SU-DHL-6 (cell line): ENCODE data around the gene ELP2.

Experiments
- H2AFZ ChIP-seq: fragments of 200-600 bp; sonication (generic); 2 replicates; pipeline ENCODE4 v1.6.1; 2014; ENCODE audit warnings: low read depth, mild to moderate bottlenecking, moderate library complexity, mixed read lengths, antibody characterized with exemption, low read length; ENCODE audit not compliant: severe bottlenecking
- H3F3A ChIP-seq: fragments of 200-600 bp; shearing (Covaris generic); 2 replicates; pipeline ENCODE4 v1.6.0; 2016; ENCODE audit warnings: antibody characterized with exemption, mild to moderate bottlenecking; ENCODE audit not compliant: insufficient read depth
- H3K27ac ChIP-seq: fragments of 200-600 bp; sonication (generic); 2 replicates; pipeline ENCODE4 v1.5.1; 2016; ENCODE audit warnings: low read depth, mild to moderate bottlenecking, low read length, moderate library complexity, mixed read lengths
- H3K27me3 ChIP-seq: fragments of 200-600 bp; sonication (generic), shearing (Covaris generic); 2 replicates; pipeline ENCODE4 v1.6.0; 2014; ENCODE audit warnings: mild to moderate bottlenecking, low read length
- H3K36me3 ChIP-seq: fragments of 200-600 bp; sonication (generic); 2 replicates; pipeline ENCODE4 v1.6.1; 2014; ENCODE audit warnings: mild to moderate bottlenecking, low read length, mixed read lengths
- H3K4me2 ChIP-seq: fragments of 300-600, 200-600 bp; shearing (Covaris generic), sonication (generic); 2 replicates; pipeline ENCODE4 v1.6.0; 2014; ENCODE audit warnings: low read length, low read depth, mild to moderate bottlenecking; ENCODE audit not compliant: poor library complexity, severe bottlenecking
- H3K4me3 ChIP-seq: fragments of 200-600 bp; sonication (generic); 2 replicates; pipeline ENCODE4 v1.5.1; 2014; ENCODE audit warnings: antibody characterized with exemption, low read length, mild to moderate bottlenecking, mixed read lengths; ENCODE audit not compliant: insufficient read depth, poor library complexity, severe bottlenecking
- H3K79me2 ChIP-seq: fragments of 200-600 bp; sonication (generic); 2 replicates; pipeline ENCODE4 v1.6.1; 2014; ENCODE audit warnings: mild to moderate bottlenecking, low read length, moderate library complexity; ENCODE audit not compliant: insufficient read depth
- H3K9ac ChIP-seq: fragments of 200-600 bp; sonication (generic); 2 replicates; pipeline ENCODE4 v1.7.0; 2014; ENCODE audit warnings: mild to moderate bottlenecking, low read length
- H3K9me2 ChIP-seq: fragments of 200-600 bp; sonication (generic); replicated peaks from 2 replicates; pipeline ENCODE4 v1.6.1; 2014; ENCODE audit warnings: low read length; ENCODE audit not compliant: insufficient read depth
- H3K9me3 ChIP-seq: fragments of 200-600 bp; sonication (generic); 2 replicates; pipeline ENCODE4 v1.6.1; 2014; ENCODE audit warnings: low read length, mixed read lengths; ENCODE audit not compliant: insufficient read depth
- H4K20me1 ChIP-seq: fragments of 200-600 bp; sonication (generic); 2 replicates; pipeline ENCODE4 v1.6.1; 2014; ENCODE audit warnings: low read depth, mild to moderate bottlenecking, antibody characterized with exemption, low read length, moderate library complexity, mixed read lengths
- CTCF ChIP-seq: fragments of 200-600 bp; sonication (generic); IDR thresholded peaks from one replicate; pipeline ENCODE4 v1.5.1; 2017; ENCODE audit warnings: antibody characterized with exemption, mild to moderate bottlenecking, low read length, moderate library complexity; ENCODE audit not compliant: insufficient read depth, poor library complexity, severe bottlenecking
- EZH2phosphoT487 ChIP-seq: fragments of 200-600 bp; sonication (generic), shearing (Covaris generic); conservative IDR thresholded peaks from 2 replicates; pipeline ENCODE4 v1.6.1; 2018; ENCODE audit warnings: mild to moderate bottlenecking, antibody characterized with exemption, low read length, moderate library complexity, mixed read lengths

The ELP2 gene

GRCh38 chr18:36187193-36187825, 57.6 kb downstream of the ELP2 start, which contains the start of gene MOCOS:
Gene MOCOS (plus strand): TSS chr18:36187497. CDS start chr18:36187540, 43 bp downstream.
- H3K9me3 ChIP-seq = no peaks in the 10 kb centered on the region
- H3K79me2 ChIP-seq = no peaks in the 10 kb centered on the region
- H3K4me3 ChIP-seq = peak within 1 kb of the TSS; percentile 8
- no peak for TF ChIP-seq EZH2phosphoT487
- TF ChIP-seq CTCF = no peak
- no peaks in the 10 kb centered on the region for H3F3A ChIP-seq
- H3K36me3 ChIP-seq = no peaks in the 10 kb centered on the region
- no peak within 1 kb of the TSS for H3K27ac ChIP-seq
- H3K4me2 ChIP-seq = peak within 1 kb of the TSS; percentile 46
- no peaks in the 10 kb centered on the region for H3K27me3 ChIP-seq
- H4K20me1 ChIP-seq = no peaks in the 10 kb centered on the region
- H2AFZ ChIP-seq = peak within 1 kb of the TSS; percentile 58
- H3K9ac ChIP-seq = no peak within 1 kb of the TSS; the same call in 1 of the 2 replicates
- H3K9me2 ChIP-seq = no peaks in the 10 kb centered on the region

- Histone ChIP-seq H3K27ac (no peak overlapping the region), H3K9ac (no peak overlapping the region), H4K20me1 (no peaks in the 10 kb centered on the region), H3K27me3 (no peaks in the 10 kb centered on the region), H3K79me2 (no peaks in the 10 kb centered on the region), H3K9me3 (no peaks in the 10 kb centered on the region), H3K9me2 (no peaks in the 10 kb centered on the region), H2AFZ (no peak overlapping the region), H3K36me3 (no peaks in the 10 kb centered on the region), H3K4me2 (no peak overlapping the region), H3F3A (no peaks in the 10 kb centered on the region), H3K4me3 (no peak overlapping the region)
- TF ChIP-seq EZH2phosphoT487 = no peak
- no peak for TF ChIP-seq CTCF
Observed at GRCh38 chr18:36187826-36188721, 58.4 kb downstream of the ELP2 start.

- Histone ChIP-seq H3K36me3 (no peaks in the 10 kb centered on the region), H3K4me3 (no peak overlapping the region), H3K27ac (no peak overlapping the region), H3K79me2 (no peaks in the 10 kb centered on the region), H3K9ac (no peak overlapping the region), H2AFZ (no peak overlapping the region), H3K27me3 (no peaks in the 10 kb centered on the region), H3K9me3 (no peaks in the 10 kb centered on the region), H3F3A (no peaks in the 10 kb centered on the region), H4K20me1 (no peaks in the 10 kb centered on the region), H3K4me2 (no peak overlapping the region), H3K9me2 (no peaks in the 10 kb centered on the region)
- TF ChIP-seq EZH2phosphoT487 = no peak
- no peak for TF ChIP-seq CTCF
Observed at GRCh38 chr18:36188916-36189315, 59.2 kb downstream of the ELP2 start.
